ENCODE results near the gene PDXP. TPM values are rescaled to one million over a fixed set of nuclear protein-coding genes. Genes with fewer than 3 reads are reported as not detected.

The PDXP gene
- total and polyA plus RNA-seq, 2 donors = 8.9 to 25.0 TPM

GRCh38 chr22:37661160-37661924, 2.8 kb downstream of the PDXP start:
- H3K4me3 ChIP-seq (ENCODE audit: low read length in 2 of 2) = no peak overlapping the region
- H3K9me3 ChIP-seq (ENCODE audit: control insufficient read depth in 2 of 2, insufficient read depth in 1 of 2, low read length in 1 of 2) = no peaks in the 10 kb centered on the region
- H3K36me3 ChIP-seq (ENCODE audit: control insufficient read depth in 2 of 2, insufficient read depth in 2 of 2, low read length in 1 of 2) = peaks cover 15 to 37% of the 10 kb centered on the region in 2 donors
- 81% methylated on average over 12 of the region's 12 CpGs for WGBS
- H3K27ac ChIP-seq (ENCODE audit: low read depth in 1 of 2, low read length in 1 of 2) = peak overlapping the region; percentile 36 to 44
- peak in 2 of 9 donors; percentile 55 to 77 for DNase-seq (ENCODE audit: low read depth in 6 of 9, low spot score in 9 of 9)
- peaks cover 32 to 37% of the 10 kb centered on the region in 2 donors for H3K4me1 ChIP-seq (ENCODE audit: control insufficient read depth in 2 of 2, insufficient read depth in 2 of 2, low read length in 2 of 2)
- no peaks in the 10 kb centered on the region for H3K27me3 ChIP-seq (ENCODE audit: control insufficient read depth in 2 of 2, insufficient read depth in 1 of 2, low read length in 1 of 2)

- Histone ChIP-seq H3K27me3 (ENCODE audit: control insufficient read depth in 2 of 2, insufficient read depth in 1 of 2, low read length in 1 of 2) (no peaks in the 10 kb centered on the region), H3K4me1 (ENCODE audit: control insufficient read depth in 2 of 2, insufficient read depth in 2 of 2, low read length in 2 of 2) (peaks cover 32 to 37% of the 10 kb centered on the region in 2 donors), H3K36me3 (ENCODE audit: control insufficient read depth in 2 of 2, insufficient read depth in 2 of 2, low read length in 1 of 2) (peaks cover 21 to 42% of the 10 kb centered on the region in 2 donors), H3K4me3 (ENCODE audit: low read length in 2 of 2) (no peak overlapping the region), H3K9me3 (ENCODE audit: control insufficient read depth in 2 of 2, insufficient read depth in 1 of 2, low read length in 1 of 2) (peaks cover 0 to 3% of the 10 kb centered on the region in 2 donors), H3K27ac (ENCODE audit: low read depth in 1 of 2, low read length in 1 of 2) (no peak overlapping the region)
- DNase-seq (ENCODE audit: low read depth in 6 of 9, low spot score in 9 of 9) = no peak
- WGBS = 94% methylated on average over 5 of the region's 5 CpGs
Measured at GRCh38 chr22:37662039-37662438, 3.5 kb downstream of the PDXP start.

- 96% methylated on average over 16 of the region's 16 CpGs for WGBS
- H3K36me3 ChIP-seq (ENCODE audit: control insufficient read depth in 2 of 2, insufficient read depth in 2 of 2, low read length in 1 of 2) = peaks cover 26 to 45% of the 10 kb centered on the region in 2 donors
- no peak overlapping the region for H3K27ac ChIP-seq (ENCODE audit: low read depth in 1 of 2, low read length in 1 of 2)
Measured at GRCh38 chr22:37663521-37664140, 5.1 kb downstream of the PDXP start.

GRCh38 chr22:37664249-37665101, 6.0 kb downstream of the PDXP start:
- Histone ChIP-seq H3K36me3 (ENCODE audit: control insufficient read depth in 2 of 2, insufficient read depth in 2 of 2, low read length in 1 of 2) (peaks cover 26 to 45% of the 10 kb centered on the region in 2 donors), H3K4me1 (ENCODE audit: control insufficient read depth in 2 of 2, insufficient read depth in 2 of 2, low read length in 2 of 2) (peaks cover 19 to 24% of the 10 kb centered on the region in 2 donors), H3K9me3 (ENCODE audit: control insufficient read depth in 2 of 2, insufficient read depth in 1 of 2, low read length in 1 of 2) (peaks cover 0 to 3% of the 10 kb centered on the region in 2 donors), H3K4me3 (ENCODE audit: low read length in 2 of 2) (no peak overlapping the region), H3K27me3 (ENCODE audit: control insufficient read depth in 2 of 2, insufficient read depth in 1 of 2, low read length in 1 of 2) (no peaks in the 10 kb centered on the region), H3K27ac (ENCODE audit: low read depth in 1 of 2, low read length in 1 of 2) (no peak overlapping the region)
- DNase-seq (ENCODE audit: low read depth in 6 of 9, low spot score in 9 of 9) = no peak
- WGBS = 94% methylated on average over 16 of the region's 16 CpGs

More at GRCh38 chr22:37663521-37664140, 5.1 kb downstream of the PDXP start:
- Histone ChIP-seq H3K4me3 (ENCODE audit: low read length in 2 of 2) (no peak overlapping the region), H3K4me1 (ENCODE audit: control insufficient read depth in 2 of 2, insufficient read depth in 2 of 2, low read length in 2 of 2) (peaks cover 24 to 26% of the 10 kb centered on the region in 2 donors), H3K27me3 (ENCODE audit: control insufficient read depth in 2 of 2, insufficient read depth in 1 of 2, low read length in 1 of 2) (no peaks in the 10 kb centered on the region), H3K9me3 (ENCODE audit: control insufficient read depth in 2 of 2, insufficient read depth in 1 of 2, low read length in 1 of 2) (peaks cover 0 to 3% of the 10 kb centered on the region in 2 donors)
- no peak for DNase-seq (ENCODE audit: low read depth in 6 of 9, low spot score in 9 of 9)

GRCh38 chr22:37665487-37665886, 7.0 kb downstream of the PDXP start:
- no peaks in the 10 kb centered on the region for H3K27me3 ChIP-seq (ENCODE audit: control insufficient read depth in 2 of 2, insufficient read depth in 1 of 2, low read length in 1 of 2)
- peaks cover 0 to 3% of the 10 kb centered on the region in 2 donors for H3K9me3 ChIP-seq (ENCODE audit: control insufficient read depth in 2 of 2, insufficient read depth in 1 of 2, low read length in 1 of 2)
- H3K4me3 ChIP-seq (ENCODE audit: low read length in 2 of 2) = no peak overlapping the region
- no peak for DNase-seq (ENCODE audit: low read depth in 6 of 9, low spot score in 9 of 9)
- peaks cover 10 to 14% of the 10 kb centered on the region in 2 donors for H3K4me1 ChIP-seq (ENCODE audit: control insufficient read depth in 2 of 2, insufficient read depth in 2 of 2, low read length in 2 of 2)
- H3K27ac ChIP-seq (ENCODE audit: low read depth in 1 of 2, low read length in 1 of 2) = no peak overlapping the region
- H3K36me3 ChIP-seq (ENCODE audit: control insufficient read depth in 2 of 2, insufficient read depth in 2 of 2, low read length in 1 of 2) = peaks cover 26 to 45% of the 10 kb centered on the region in 2 donors
- 98% methylated on average over 24 of the region's 24 CpGs for WGBS

- H3K4me3 ChIP-seq (ENCODE audit: low read length in 2 of 2) = no peak overlapping the region
- H3K27ac ChIP-seq (ENCODE audit: low read depth in 1 of 2, low read length in 1 of 2) = peak overlapping the region in 1 of 2 donors; percentile 7
- H3K27me3 ChIP-seq (ENCODE audit: control insufficient read depth in 2 of 2, insufficient read depth in 1 of 2, low read length in 1 of 2) = no peaks in the 10 kb centered on the region
- 91% methylated on average over 6 of the region's 6 CpGs for WGBS
- peaks cover 0 to 3% of the 10 kb centered on the region in 2 donors for H3K9me3 ChIP-seq (ENCODE audit: control insufficient read depth in 2 of 2, insufficient read depth in 1 of 2, low read length in 1 of 2)
- H3K4me1 ChIP-seq (ENCODE audit: control insufficient read depth in 2 of 2, insufficient read depth in 2 of 2, low read length in 2 of 2) = peaks cover 14 to 40% of the 10 kb centered on the region in 2 donors
- peaks cover 26% of the 10 kb centered on the region in 2 donors for H3K36me3 ChIP-seq (ENCODE audit: control insufficient read depth in 2 of 2, insufficient read depth in 2 of 2, low read length in 1 of 2)
- DNase-seq (ENCODE audit: low read depth in 6 of 9, low spot score in 9 of 9) = no peak
Measured at GRCh38 chr22:37669586-37669985, 11.1 kb downstream of the PDXP start.

GRCh38 chr22:37672206-37672919, 13.8 kb downstream of the PDXP start:
- H3K4me1 ChIP-seq (ENCODE audit: control insufficient read depth in 2 of 2, insufficient read depth in 2 of 2, low read length in 2 of 2) = peaks cover 34 to 65% of the 10 kb centered on the region in 2 donors
- H3K27me3 ChIP-seq (ENCODE audit: control insufficient read depth in 2 of 2, insufficient read depth in 1 of 2, low read length in 1 of 2) = no peaks in the 10 kb centered on the region
- peak overlapping the region; percentile 31 to 67 for H3K27ac ChIP-seq (ENCODE audit: low read depth in 1 of 2, low read length in 1 of 2)
- 22% methylated on average over 15 of the region's 15 CpGs for WGBS
- DNase-seq (ENCODE audit: low read depth in 6 of 9, low spot score in 9 of 9) = peak in 1 of 9 donors; percentile 48
- no peak overlapping the region for H3K4me3 ChIP-seq (ENCODE audit: low read length in 2 of 2)
- H3K36me3 ChIP-seq (ENCODE audit: control insufficient read depth in 2 of 2, insufficient read depth in 2 of 2, low read length in 1 of 2) = peaks cover 1 to 4% of the 10 kb centered on the region in 2 donors
- no peaks in the 10 kb centered on the region for H3K9me3 ChIP-seq (ENCODE audit: control insufficient read depth in 2 of 2, insufficient read depth in 1 of 2, low read length in 1 of 2)

- WGBS = 26% methylated on average over 11 of the region's 11 CpGs
- Histone ChIP-seq H3K36me3 (ENCODE audit: control insufficient read depth in 2 of 2, insufficient read depth in 2 of 2, low read length in 1 of 2) (no peaks in the 10 kb centered on the region), H3K4me3 (ENCODE audit: low read length in 2 of 2) (no peak overlapping the region), H3K27ac (ENCODE audit: low read depth in 1 of 2, low read length in 1 of 2) (peak overlapping the region in 1 of 2 donors; percentile 7), H3K9me3 (ENCODE audit: control insufficient read depth in 2 of 2, insufficient read depth in 1 of 2, low read length in 1 of 2) (no peaks in the 10 kb centered on the region), H3K4me1 (ENCODE audit: control insufficient read depth in 2 of 2, insufficient read depth in 2 of 2, low read length in 2 of 2) (peaks cover 34 to 72% of the 10 kb centered on the region in 2 donors), H3K27me3 (ENCODE audit: control insufficient read depth in 2 of 2, insufficient read depth in 1 of 2, low read length in 1 of 2) (no peaks in the 10 kb centered on the region)
- no peak for DNase-seq (ENCODE audit: low read depth in 6 of 9, low spot score in 9 of 9)
Measured at GRCh38 chr22:37672920-37673455, 14.5 kb downstream of the PDXP start.

All from thymus (tissue), 11 donors.